Uterus (tissue), 2 donors: ENCODE measurements around the gene TTC39B.

ENCODE experiments used
- CTCF ChIP-seq, 4 experiments: fragments of 200-600 bp in 2 of 4; fragments of 450-650 bp in 2 of 4; sonication (generic) in 2 of 4; IDR thresholded peaks; one replicate each; pipeline ENCODE4 v1.5.1; 2016 to 2019; ENCODE audit warnings: antibody characterized with exemption in 4 of 4, mild to moderate bottlenecking in 2 of 4, moderate library complexity in 1 of 4
- POLR2A ChIP-seq, 2 donors: fragments of 450-650 bp; IDR thresholded peaks; one replicate each; pipeline ENCODE4 v1.6.1; 2016; ENCODE audit warnings: antibody characterized with exemption in 2 of 2, mild to moderate bottlenecking in 1 of 2, moderate library complexity in 1 of 2

- TF ChIP-seq CTCF (IDR thresholded peaks at IDR 0.05) (no peak), POLR2A (IDR thresholded peaks at IDR 0.05) (no peak)
Measured at GRCh38 chr9:15206903-15207696, 99.9 kb downstream of the TTC39B start.
